ENCODE results near the gene NSRP1. TPM values are rescaled to one million over a fixed set of nuclear protein-coding genes. Genes with fewer than 3 reads are reported as not detected.

The NSRP1 gene
- total RNA-seq, 1 donor from 2014 or later: 44.2 TPM

GRCh38 chr17:30092886-30093285 lies 23.7 kb upstream of the NSRP1 start:
- no peak for TF ChIP-seq CTCF (IDR thresholded peaks at IDR 0.05)
- ATAC-seq (ENCODE audit: low read depth): no peak
- Mint-ChIP-seq H3K27me3 (peaks cover 21% of the 10 kb centered on the region), H3K4me3 (no peak overlapping the region), H3K27ac (no peak overlapping the region), H3K9me3 (no peaks in the 10 kb centered on the region), H3K4me1 (peaks cover 10% of the 10 kb centered on the region), H3K36me3 (ENCODE audit: low read depth) (no peaks in the 10 kb centered on the region)
- ChIA-PET CTCF (interaction anchor here (0.6 to 5.0 kb wide), 19 partner anchors 8 to 737 kb away, joined by 3 to 41 read pairs (median 4); no protein-coding TSS in a partner anchor), POLR2A (interaction anchor here (0.5 to 0.6 kb wide), 2 partner anchors 369 to 514 kb away, joined by 3 read pairs; no protein-coding TSS in a partner anchor)
- DNase-seq: no peak
- intact Hi-C loops (cut with micrococcal nuclease): loop anchor here (1.0 to 5.0 kb wide), 5 partner anchors 67 to 513 kb away; no protein-coding TSS in a partner anchor

GRCh38 chr17:30093463-30094147 lies 23.0 kb upstream of the NSRP1 start:
- Mint-ChIP-seq H3K27ac (no peak overlapping the region), H3K9me3 (no peaks in the 10 kb centered on the region), H3K27me3 (peaks cover 21% of the 10 kb centered on the region), H3K4me1 (peaks cover 10% of the 10 kb centered on the region), H3K4me3 (no peak overlapping the region), H3K36me3 (ENCODE audit: low read depth) (no peaks in the 10 kb centered on the region)
- CTCF ChIA-PET: interaction anchor here (0.7 to 5.0 kb wide), 20 partner anchors 9 to 476 kb away, joined by 3 to 41 read pairs (median 4); no protein-coding TSS in a partner anchor
- ATAC-seq (ENCODE audit: low read depth) (peak; percentile 68), DNase-seq (no peak)
- POLR2A ChIA-PET: interaction anchor here (0.5 kb wide), 1 partner anchor 369 kb away, joined by 3 read pairs; no protein-coding TSS in a partner anchor
- intact Hi-C loops (cut with micrococcal nuclease): loop anchor here (1.0 to 5.0 kb wide), 5 partner anchors 67 to 513 kb away; no protein-coding TSS in a partner anchor
- peak; percentile 64 for TF ChIP-seq CTCF (IDR thresholded peaks at IDR 0.05)

GRCh38 chr17:30095507-30096244 lies 20.9 kb upstream of the NSRP1 start:
- H3K36me3 Mint-ChIP-seq (ENCODE audit: low read depth): no peaks in the 10 kb centered on the region
- no peak overlapping the region for H3K27ac Mint-ChIP-seq
- intact Hi-C loops (cut with micrococcal nuclease): no loop called here
- peaks cover 10% of the 10 kb centered on the region for H3K4me1 Mint-ChIP-seq
- DNase-seq (no peak), ATAC-seq (ENCODE audit: low read depth) (peak; percentile 47)
- POLR2A ChIA-PET: interaction anchor here (0.6 kb wide), 1 partner anchor 955 kb away, joined by 7 read pairs; no protein-coding TSS in a partner anchor
- TF ChIP-seq CTCF (IDR thresholded peaks at IDR 0.05): no peak
- H3K27me3 Mint-ChIP-seq: peaks cover 8% of the 10 kb centered on the region
- H3K9me3 Mint-ChIP-seq: no peaks in the 10 kb centered on the region
- no peak overlapping the region for H3K4me3 Mint-ChIP-seq
- CTCF ChIA-PET: interaction anchor here (1.0 to 5.0 kb wide), 5 partner anchors 9 to 250 kb away, joined by 3 to 41 read pairs (median 4); no protein-coding TSS in a partner anchor

GRCh38 chr17:30101686-30102390 lies 14.8 kb upstream of the NSRP1 start:
- no peak for TF ChIP-seq CTCF (IDR thresholded peaks at IDR 0.05)
- intact Hi-C loops (cut with micrococcal nuclease): loop anchor here (10.0 kb wide), 2 partner anchors 133 to 373 kb away; partner anchors contain the start of genes GOSR1 and SLC6A4
- no peak for DNase-seq
- H3K27me3 Mint-ChIP-seq: peaks cover 2% of the 10 kb centered on the region
- no peak overlapping the region for H3K27ac Mint-ChIP-seq
- POLR2A ChIA-PET: interaction anchor here (0.7 kb wide), 1 partner anchor 676 kb away, joined by 3 read pairs; no protein-coding TSS in a partner anchor
- H3K9me3 Mint-ChIP-seq: no peaks in the 10 kb centered on the region
- CTCF ChIA-PET: no interaction called here
- H3K4me3 Mint-ChIP-seq: no peak overlapping the region
- H3K4me1 Mint-ChIP-seq: peaks cover 10% of the 10 kb centered on the region
- ATAC-seq (ENCODE audit: low read depth): no peak
- H3K36me3 Mint-ChIP-seq (ENCODE audit: low read depth): no peaks in the 10 kb centered on the region
